ENCODE results near the gene HBD. TPM values are rescaled to one million over a fixed set of nuclear protein-coding genes. Genes with fewer than 3 reads are reported as not detected.

Gene HBD
- total RNA-seq, 1 donor from 2014 or later = not detected

- Mint-ChIP-seq H3K27me3 (no peaks in the 10 kb centered on the region), H3K9me3 (no peaks in the 10 kb centered on the region), H3K27ac (no peak overlapping the region), H3K4me1 (ENCODE audit: unreplicated experiment) (no peaks in the 10 kb centered on the region), H3K4me3 (no peak overlapping the region), H3K36me3 (no peaks in the 10 kb centered on the region)
- DNase-seq (ENCODE audit: extremely low spot score, unreplicated experiment) = no peak
- TF ChIP-seq, protein P1, sequence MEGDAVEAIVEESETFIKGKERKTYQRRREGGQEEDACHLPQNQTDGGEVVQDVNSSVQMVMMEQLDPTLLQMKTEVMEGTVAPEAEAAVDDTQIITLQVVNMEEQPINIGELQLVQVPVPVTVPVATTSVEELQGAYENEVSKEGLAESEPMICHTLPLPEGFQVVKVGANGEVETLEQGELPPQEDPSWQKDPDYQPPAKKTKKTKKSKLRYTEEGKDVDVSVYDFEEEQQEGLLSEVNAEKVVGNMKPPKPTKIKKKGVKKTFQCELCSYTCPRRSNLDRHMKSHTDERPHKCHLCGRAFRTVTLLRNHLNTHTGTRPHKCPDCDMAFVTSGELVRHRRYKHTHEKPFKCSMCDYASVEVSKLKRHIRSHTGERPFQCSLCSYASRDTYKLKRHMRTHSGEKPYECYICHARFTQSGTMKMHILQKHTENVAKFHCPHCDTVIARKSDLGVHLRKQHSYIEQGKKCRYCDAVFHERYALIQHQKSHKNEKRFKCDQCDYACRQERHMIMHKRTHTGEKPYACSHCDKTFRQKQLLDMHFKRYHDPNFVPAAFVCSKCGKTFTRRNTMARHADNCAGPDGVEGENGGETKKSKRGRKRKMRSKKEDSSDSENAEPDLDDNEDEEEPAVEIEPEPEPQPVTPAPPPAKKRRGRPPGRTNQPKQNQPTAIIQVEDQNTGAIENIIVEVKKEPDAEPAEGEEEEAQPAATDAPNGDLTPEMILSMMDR (conservative IDR thresholded peaks at IDR 0.05) = no peak
Observed at GRCh38 chr11:5225480-5225871, 8.8 kb downstream of the HBD start.

DNA sequence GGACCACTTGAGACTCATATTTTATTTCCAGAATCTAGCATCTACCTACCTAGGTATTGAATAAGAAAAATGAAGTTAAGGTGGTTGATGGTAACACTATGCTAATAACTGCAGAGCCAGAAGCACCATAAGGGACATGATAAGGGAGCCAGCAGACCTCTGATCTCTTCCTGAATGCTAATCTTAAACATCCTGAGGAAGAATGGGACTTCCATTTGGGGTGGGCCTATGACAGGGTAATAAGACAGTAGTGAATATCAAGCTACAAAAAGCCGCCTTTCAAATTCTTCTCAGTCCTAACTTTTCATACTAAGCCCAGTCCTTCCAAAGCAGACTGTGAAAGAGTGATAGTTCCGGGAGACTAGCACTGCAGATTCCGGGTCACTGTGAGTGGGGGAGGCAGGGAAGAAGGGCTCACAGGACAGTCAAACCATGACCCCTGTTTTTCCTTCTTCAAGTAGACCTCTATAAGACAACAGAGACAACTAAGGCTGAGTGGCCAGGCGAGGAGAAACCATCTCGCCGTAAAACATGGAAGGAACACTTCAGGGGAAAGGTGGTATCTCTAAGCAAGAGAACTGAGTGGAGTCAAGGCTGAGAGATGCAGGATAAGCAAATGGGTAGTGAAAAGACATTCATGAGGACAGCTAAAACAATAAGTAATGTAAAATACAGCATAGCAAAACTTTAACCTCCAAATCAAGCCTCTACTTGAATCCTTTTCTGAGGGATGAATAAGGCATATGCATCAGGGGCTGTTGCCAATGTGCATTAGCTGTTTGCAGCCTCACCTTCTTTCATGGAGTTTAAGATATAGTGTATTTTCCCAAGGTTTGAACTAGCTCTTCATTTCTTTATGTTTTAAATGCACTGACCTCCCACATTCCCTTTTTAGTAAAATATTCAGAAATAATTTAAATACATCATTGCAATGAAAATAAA lies 9.5 kb downstream of the HBD start:
- no peak overlapping the region for H3K4me3 Mint-ChIP-seq
- TF ChIP-seq, protein P1 (conservative IDR thresholded peaks at IDR 0.05) = no peak

GRCh38 chr11:5223686-5224085 lies 10.6 kb downstream of the HBD start:
- no peaks in the 10 kb centered on the region for H3K36me3 Mint-ChIP-seq
- no peaks in the 10 kb centered on the region for H3K4me1 Mint-ChIP-seq (ENCODE audit: unreplicated experiment)
- H3K4me3 Mint-ChIP-seq = no peak overlapping the region
- DNase-seq (ENCODE audit: extremely low spot score, unreplicated experiment) = no peak
- no peaks in the 10 kb centered on the region for H3K27me3 Mint-ChIP-seq
- TF ChIP-seq, protein P1 (conservative IDR thresholded peaks at IDR 0.05) = no peak
- H3K27ac Mint-ChIP-seq = no peak overlapping the region
- no peaks in the 10 kb centered on the region for H3K9me3 Mint-ChIP-seq

More for the DNA sequence above, 9.5 kb downstream of the HBD start:
- Mint-ChIP-seq H3K27me3 (no peaks in the 10 kb centered on the region), H3K4me1 (ENCODE audit: unreplicated experiment) (no peaks in the 10 kb centered on the region), H3K27ac (no peak overlapping the region), H3K36me3 (no peaks in the 10 kb centered on the region), H3K9me3 (no peaks in the 10 kb centered on the region)
- DNase-seq (ENCODE audit: extremely low spot score, unreplicated experiment) = no peak

GRCh38 chr11:5223146-5223545 lies 11.1 kb downstream of the HBD start:
- TF ChIP-seq, protein P1 (conservative IDR thresholded peaks at IDR 0.05) = no peak
- Mint-ChIP-seq H3K36me3 (no peaks in the 10 kb centered on the region), H3K27ac (no peak overlapping the region), H3K9me3 (no peaks in the 10 kb centered on the region), H3K27me3 (no peaks in the 10 kb centered on the region), H3K4me1 (ENCODE audit: unreplicated experiment) (no peaks in the 10 kb centered on the region), H3K4me3 (no peak overlapping the region)
- DNase-seq (ENCODE audit: extremely low spot score, unreplicated experiment) = no peak

DNA sequence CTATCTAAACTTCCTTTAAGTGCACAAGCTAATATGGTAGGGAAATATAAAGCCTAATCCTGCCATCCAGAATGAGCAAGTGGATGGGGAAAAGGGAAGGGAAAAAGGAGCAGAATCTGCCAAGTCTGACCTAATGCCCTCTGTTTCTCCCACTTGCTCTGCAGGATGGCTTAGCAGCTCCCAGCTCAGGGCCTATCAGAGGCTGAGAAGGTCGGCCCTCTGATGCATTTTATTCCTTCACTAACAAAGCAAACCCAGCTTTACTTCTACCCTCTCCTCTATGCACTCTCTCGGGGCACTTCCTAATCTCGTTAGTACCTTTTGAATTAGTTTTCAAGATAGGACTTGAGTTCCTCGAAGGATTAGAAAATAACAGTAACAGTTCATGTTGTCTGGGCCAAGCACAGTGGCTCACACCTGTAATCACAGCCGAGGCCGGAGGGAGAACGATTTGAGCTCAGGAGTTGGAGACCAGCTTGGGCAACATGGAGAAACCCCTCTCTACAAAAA lies 23.9 kb downstream of the HBD start:
- DNase-seq (ENCODE audit: extremely low spot score, unreplicated experiment) = no peak
- TF ChIP-seq, protein P1 (conservative IDR thresholded peaks at IDR 0.05) = no peak
- Mint-ChIP-seq H3K27me3 (no peaks in the 10 kb centered on the region), H3K36me3 (no peaks in the 10 kb centered on the region), H3K4me1 (ENCODE audit: unreplicated experiment) (no peaks in the 10 kb centered on the region), H3K9me3 (no peaks in the 10 kb centered on the region), H3K4me3 (no peak overlapping the region), H3K27ac (no peak overlapping the region)
